Urinary bladder (tissue), 4 donors: ENCODE data around the gene OR5H14. TPM values are rescaled to one million over a fixed set of nuclear protein-coding genes. Genes with fewer than 3 reads are reported as not detected.
"Not testable (repeated sequence)": the region's sequence is repeated elsewhere in the genome, so short reads cannot be mapped to it uniquely, and the experiment has no call there.

Experiments
- DNase-seq: peaks from one replicate; pipeline ENCODE4 v3.0.0-alpha.2; 2015; ENCODE audit errors: extremely low spot score
- H3K27ac ChIP-seq: one replicate; pipeline ENCODE4 v1.5.1; 2013; ENCODE audit warnings: low read depth, mild to moderate bottlenecking, moderate library complexity
- H3K36me3 ChIP-seq: one replicate; pipeline ENCODE4 v1.6.1; 2013; ENCODE audit warnings: mild to moderate bottlenecking, moderate library complexity; ENCODE audit not compliant: insufficient read depth
- H3K4me1 ChIP-seq: one replicate; pipeline ENCODE4 v1.6.1; 2013; ENCODE audit warnings: mild to moderate bottlenecking, moderate library complexity; ENCODE audit not compliant: insufficient read depth
- H3K4me3 ChIP-seq: one replicate; pipeline ENCODE4 v1.5.1; 2013; ENCODE audit warnings: low read depth, low read length
- WGBS: extraction: QIAGEN DNeasy Blood & Tissue Kit; methylation state at CpG from one replicate; pipeline ENCODE4 v1.1.7; 2013; 5-methylcytosine and 5-hydroxymethylcytosine counted together
- polyA plus RNA-seq: library from polyadenylated mRNA; stranded (reverse); fragments of 200-250 nt; gene quantifications from one replicate; pipeline ENCODE4 v1.2.3, GENCODE V29; 2013
- total RNA-seq: library from RNA; depleted of rRNA; stranded (reverse); fragments of >200 nt; gene quantifications from one replicate; pipeline ENCODE4 v1.2.3, GENCODE V29; 2014
- donor health status: healthy with polysubstance abuse.
- donor health status: healthy.

The OR5H14 gene
- total RNA-seq (not detected), polyA plus RNA-seq (not detected)

GRCh38 chr3:98147179-98147578 is at the start of gene OR5H14:
Gene OR5H14 (plus strand): TSS chr3:98147479. CDS start chr3:98149386, 1,907 bp downstream.
- no peak for DNase-seq
- Histone ChIP-seq H3K4me3 (no peak within 1 kb of the TSS), H3K36me3 (no peaks in the 10 kb centered on the region), H3K27ac (no peak within 1 kb of the TSS), H3K4me1 (no peaks in the 10 kb centered on the region)
- 77% methylated on average over 1 of the region's 1 CpG for WGBS

GRCh38 chr3:98099848-98100247 is 47.4 kb upstream of the OR5H14 start:
- DNase-seq, result no peak
- 81% methylated on average over 4 of the region's 4 CpGs for WGBS
- no peak overlapping the region for H3K27ac ChIP-seq
- H3K4me3 ChIP-seq, result no peak overlapping the region
- H3K4me1 ChIP-seq, result no peaks in the 10 kb centered on the region
- no peaks in the 10 kb centered on the region for H3K36me3 ChIP-seq

- no peaks in the 10 kb centered on the region for H3K4me1 ChIP-seq
- no peaks in the 10 kb centered on the region for H3K36me3 ChIP-seq
- DNase-seq, result no peak
- 45% methylated on average over 1 of the region's 1 CpG for WGBS
- H3K4me3 ChIP-seq, result no peak overlapping the region
- H3K27ac ChIP-seq, result no peak overlapping the region
These were observed 39.1 kb upstream of the OR5H14 start for GRCh38 chr3:98108162-98108561.

- H3K4me1 ChIP-seq, result no peaks in the 10 kb centered on the region
- DNase-seq, result peak; percentile 26
- 54% methylated on average over 4 of the region's 4 CpGs for WGBS
- no peak overlapping the region for H3K4me3 ChIP-seq
- no peak overlapping the region for H3K27ac ChIP-seq
- H3K36me3 ChIP-seq, result no peaks in the 10 kb centered on the region
These were observed 37.3 kb upstream of the OR5H14 start for GRCh38 chr3:98109807-98110549.

- Histone ChIP-seq H3K4me3 (no peak overlapping the region), H3K27ac (no peak overlapping the region), H3K4me1 (no peaks in the 10 kb centered on the region), H3K36me3 (no peaks in the 10 kb centered on the region)
- DNase-seq, result no peak
These were observed 36.8 kb upstream of the OR5H14 start for GRCh38 chr3:98110550-98110908.

GRCh38 chr3:98114264-98114663 is 33.0 kb upstream of the OR5H14 start:
- Histone ChIP-seq H3K4me3 (no peak overlapping the region), H3K27ac (no peak overlapping the region), H3K36me3 (no peaks in the 10 kb centered on the region), H3K4me1 (no peaks in the 10 kb centered on the region)
- 58% methylated on average over 3 of the region's 3 CpGs for WGBS
- no peak for DNase-seq

GRCh38 chr3:98115717-98116116 is 31.6 kb upstream of the OR5H14 start:
- Histone ChIP-seq H3K4me1 (no peaks in the 10 kb centered on the region), H3K4me3 (no peak overlapping the region), H3K36me3 (no peaks in the 10 kb centered on the region), H3K27ac (no peak overlapping the region)
- 94% methylated on average over 1 of the region's 1 CpG for WGBS
- no peak for DNase-seq

GRCh38 chr3:98130421-98130820 is 16.9 kb upstream of the OR5H14 start, which contains the start of gene OR5H1:
Gene OR5H1 (plus strand): TSS chr3:98130721. CDS start chr3:98132698, 1,977 bp downstream.
- Histone ChIP-seq H3K4me1 (no peaks in the 10 kb centered on the region), H3K4me3 (no peak within 1 kb of the TSS), H3K36me3 (no peaks in the 10 kb centered on the region), H3K27ac (no peak within 1 kb of the TSS)
- 73% methylated on average over 1 of the region's 1 CpG for WGBS
- no peak for DNase-seq

- H3K27ac ChIP-seq, result no peak overlapping the region
- H3K4me1 ChIP-seq, result no peaks in the 10 kb centered on the region
- WGBS, result 67% methylated on average over 3 of the region's 3 CpGs
- DNase-seq, result no peak
- no peaks in the 10 kb centered on the region for H3K36me3 ChIP-seq
- H3K4me3 ChIP-seq, result no peak overlapping the region
These were observed 10.6 kb upstream of the OR5H14 start for GRCh38 chr3:98136631-98137030.

- H3K27ac ChIP-seq, H3K36me3 ChIP-seq, H3K4me3 ChIP-seq, H3K4me1 ChIP-seq, DNase-seq: not testable (repeated sequence)
- WGBS, result 70% methylated on average over 23 of the region's 23 CpGs
These were observed 9.3 kb upstream of the OR5H14 start for GRCh38 chr3:98137826-98138557.

GRCh38 chr3:98140531-98140930 is 6.7 kb upstream of the OR5H14 start:
- Histone ChIP-seq H3K4me1 (no peaks in the 10 kb centered on the region), H3K4me3 (no peak overlapping the region), H3K36me3 (no peaks in the 10 kb centered on the region), H3K27ac (no peak overlapping the region)
- DNase-seq, result no peak

GRCh38 chr3:98148751-98149150 is 1.5 kb downstream of the OR5H14 start:
- Histone ChIP-seq H3K27ac (no peak overlapping the region), H3K4me1 (no peaks in the 10 kb centered on the region), H3K4me3 (no peak overlapping the region), H3K36me3 (no peaks in the 10 kb centered on the region)
- WGBS, result 71% methylated on average over 3 of the region's 3 CpGs
- no peak for DNase-seq

GRCh38 chr3:98149456-98149855 is 2.2 kb downstream of the OR5H14 start:
- not testable (repeated sequence) for H3K36me3 ChIP-seq, H3K27ac ChIP-seq, DNase-seq, H3K4me3 ChIP-seq, H3K4me1 ChIP-seq
- 81% methylated on average over 4 of the region's 4 CpGs for WGBS

GRCh38 chr3:98151241-98151640 is 4.0 kb downstream of the OR5H14 start:
- DNase-seq, result no peak
- Histone ChIP-seq H3K4me1 (no peaks in the 10 kb centered on the region), H3K36me3 (no peaks in the 10 kb centered on the region), H3K27ac (no peak overlapping the region), H3K4me3 (no peak overlapping the region)
- WGBS, result 78% methylated on average over 5 of the region's 5 CpGs
